ENCODE results near the gene PNPLA4. TPM values are rescaled to one million over a fixed set of nuclear protein-coding genes. Genes with fewer than 3 reads are reported as not detected.

Gene PNPLA4
- total and polyA plus RNA-seq, 4 donors = 10.1 to 28.3 (median 15.4) TPM

GRCh38 chrX:7872042-7872441, 55.2 kb downstream of the PNPLA4 start:
- no peaks in the 10 kb centered on the region for H3K4me1 ChIP-seq (ENCODE audit: control insufficient read depth in 4 of 4, insufficient read depth in 4 of 4, low read length in 3 of 4)
- H3K9ac ChIP-seq (ENCODE audit: low read depth in 1 of 2, low read length in 2 of 2) = no peak overlapping the region
- H3K4me3 ChIP-seq (ENCODE audit: low read depth in 1 of 3, low read length in 3 of 3) = no peak overlapping the region
- no peak for DNase-seq (ENCODE audit: low spot score)
- 83% methylated on average over 4 of the region's 4 CpGs for WGBS
- no peaks in the 10 kb centered on the region for H3K36me3 ChIP-seq (ENCODE audit: control insufficient read depth in 4 of 4, insufficient read depth in 3 of 4, low read depth in 1 of 4, low read length in 3 of 4)
- TF ChIP-seq FOXA1 (IDR thresholded peaks at IDR 0.05) = no peak
- H3K27ac ChIP-seq (ENCODE audit: low read depth in 1 of 2, low read length in 2 of 2) = no peak overlapping the region
- H3K27me3 ChIP-seq (ENCODE audit: control insufficient read depth in 4 of 4, insufficient read depth in 4 of 4, low read length in 3 of 4) = no peaks in the 10 kb centered on the region
- no peaks in the 10 kb centered on the region for H3K9me3 ChIP-seq (ENCODE audit: control insufficient read depth in 4 of 4, low read length in 3 of 4)

- DNase-seq (ENCODE audit: low spot score) = no peak
- WGBS = 9% methylated on average over 1 of the region's 1 CpG
- no peak overlapping the region for H3K27ac ChIP-seq (ENCODE audit: low read depth in 1 of 2, low read length in 2 of 2)
- H3K9ac ChIP-seq (ENCODE audit: low read depth in 1 of 2, low read length in 2 of 2) = no peak overlapping the region
- H3K36me3 ChIP-seq (ENCODE audit: control insufficient read depth in 4 of 4, insufficient read depth in 3 of 4, low read depth in 1 of 4, low read length in 3 of 4) = no peaks in the 10 kb centered on the region
- TF ChIP-seq NR2F2 (IDR thresholded peaks at IDR 0.05) (no peak), CTCF (IDR thresholded peaks at IDR 0.05; ENCODE audit: low read depth, low read length, missing input control) (no peak), ZBTB33 (IDR thresholded peaks at IDR 0.05) (no peak), GABPA (IDR thresholded peaks at IDR 0.05 in 1 of 2, conservative IDR thresholded peaks at IDR 0.05 in 1 of 2) (no peak), JUND (IDR thresholded peaks at IDR 0.05) (no peak), FOXA1 (IDR thresholded peaks at IDR 0.05) (no peak), ATF3 (IDR thresholded peaks at IDR 0.05) (no peak), RXRA (IDR thresholded peaks at IDR 0.05) (no peak)
- no peaks in the 10 kb centered on the region for H3K9me3 ChIP-seq (ENCODE audit: control insufficient read depth in 4 of 4, low read length in 3 of 4)
- H3K27me3 ChIP-seq (ENCODE audit: control insufficient read depth in 4 of 4, insufficient read depth in 4 of 4, low read length in 3 of 4) = peaks cover 0 to under 1% (median 0%) of the 10 kb centered on the region in 4 donors
- H3K4me1 ChIP-seq (ENCODE audit: control insufficient read depth in 4 of 4, insufficient read depth in 4 of 4, low read length in 3 of 4) = no peaks in the 10 kb centered on the region
- H3K4me3 ChIP-seq (ENCODE audit: low read depth in 1 of 3, low read length in 3 of 3) = no peak overlapping the region
Observed at GRCh38 chrX:7852166-7852565, 75.0 kb downstream of the PNPLA4 start.

Small RNAs within 50 kb of the gene (small RNA-seq; reads per million reads assigned to genes)
- gene AC005296.1 = 0.09 reads per million

Other genes starting within 250 kb of the PNPLA4 start
- not detected for gene VCX, start 84.2 kb downstream of the PNPLA4 start, total RNA-seq
- gene VCX, start 84.2 kb downstream of the PNPLA4 start, polyA plus RNA-seq = not detected
- not detected for gene VCX2, start 243.9 kb upstream of the PNPLA4 start, total RNA-seq
- gene VCX2, start 243.9 kb upstream of the PNPLA4 start, polyA plus RNA-seq = not detected

All from liver (tissue), 10 donors.